MG63 (cell line): ENCODE data around the gene PTPRG. TPM values are rescaled to one million over a fixed set of nuclear protein-coding genes. Genes with fewer than 3 reads are reported as not detected.
"Not testable (repeated sequence)": the region's sequence is repeated elsewhere in the genome, so short reads cannot be mapped to it uniquely, and the experiment has no call there.

Experiments
- DNase-seq: peaks from one replicate; pipeline ENCODE4 v3.0.0-alpha.2; 2020
- H3K27me3 ChIP-seq: fragments of 250-450 bp; sonication (Bioruptor Pico); 2 replicates; pipeline ENCODE4 v1.5.1; 2020; ENCODE audit warnings: mild to moderate bottlenecking, moderate library complexity
- H3K36me3 ChIP-seq: fragments of 250-450 bp; sonication (Bioruptor Pico); 2 replicates; pipeline ENCODE4 v1.5.1; 2020; ENCODE audit warnings: mild to moderate bottlenecking, moderate library complexity
- H3K4me3 ChIP-seq: fragments of 250-450 bp; sonication (Bioruptor Pico); 2 replicates; pipeline ENCODE4 v1.5.1; 2020; ENCODE audit warnings: mild to moderate bottlenecking, moderate library complexity
- H3K9me3 ChIP-seq: fragments of 250-450 bp; sonication (Bioruptor Pico); 2 replicates; pipeline ENCODE4 v1.5.1; 2020; ENCODE audit warnings: mild to moderate bottlenecking, moderate library complexity
- total RNA-seq: library from RNA; depleted of rRNA; stranded (reverse); fragments of >200 nt; shearing (Covaris generic); gene quantifications from 2 replicates; pipeline ENCODE4 v1.2.3, GENCODE V29; 2014; ENCODE audit warnings: low replicate concordance

The PTPRG gene
- total RNA-seq, 1 experiment from 2014 or later: 3.1 TPM

- not testable (repeated sequence) for H3K4me3 ChIP-seq, H3K36me3 ChIP-seq, DNase-seq, H3K9me3 ChIP-seq, H3K27me3 ChIP-seq
These were observed 8.7 kb upstream of the PTPRG start for GRCh38 chr3:61552704-61553103.

GRCh38 chr3:61559136-61559731 is 2.1 kb upstream of the PTPRG start:
- Histone ChIP-seq H3K9me3 (no peaks in the 10 kb centered on the region), H3K36me3 (no peaks in the 10 kb centered on the region), H3K27me3 (no peaks in the 10 kb centered on the region; the same call in 1 of the 2 replicates), H3K4me3 (no peak overlapping the region)
- DNase-seq: no peak

- no peaks in the 10 kb centered on the region; the same call in 1 of the 2 replicates for H3K27me3 ChIP-seq
- H3K4me3 ChIP-seq: peak overlapping the region; percentile 64
- DNase-seq: peak; percentile 70
- H3K9me3 ChIP-seq: no peaks in the 10 kb centered on the region
- no peaks in the 10 kb centered on the region for H3K36me3 ChIP-seq
These were observed 626 bp upstream of the PTPRG start for GRCh38 chr3:61560517-61561373.

GRCh38 chr3:61562042-61562720 is 810 bp downstream of the PTPRG start:
- H3K9me3 ChIP-seq: no peaks in the 10 kb centered on the region
- no peaks in the 10 kb centered on the region for H3K36me3 ChIP-seq
- H3K27me3 ChIP-seq: no peaks in the 10 kb centered on the region; the same call in 1 of the 2 replicates
- peak; percentile 9 for DNase-seq
- peak overlapping the region; percentile 64 for H3K4me3 ChIP-seq

- H3K36me3 ChIP-seq: no peaks in the 10 kb centered on the region
- no peaks in the 10 kb centered on the region for H3K9me3 ChIP-seq
- peak overlapping the region; percentile 64 for H3K4me3 ChIP-seq
- H3K27me3 ChIP-seq: no peaks in the 10 kb centered on the region; the same call in 1 of the 2 replicates
- peak; percentile 12 for DNase-seq
These were observed 1.4 kb downstream of the PTPRG start for GRCh38 chr3:61562721-61563312.

- Histone ChIP-seq H3K36me3 (no peaks in the 10 kb centered on the region), H3K9me3 (no peaks in the 10 kb centered on the region), H3K27me3 (no peaks in the 10 kb centered on the region; the same call in 1 of the 2 replicates), H3K4me3 (peak overlapping the region; percentile 64; the same call in 1 of the 2 replicates)
- DNase-seq: no peak
These were observed 2.2 kb downstream of the PTPRG start for GRCh38 chr3:61563313-61564271.

- no peaks in the 10 kb centered on the region for H3K9me3 ChIP-seq
- peak; percentile 17 for DNase-seq
These were observed 3.2 kb downstream of the PTPRG start for GRCh38 chr3:61564395-61565059.

GRCh38 chr3:61565569-61565968 is 4.2 kb downstream of the PTPRG start:
- Histone ChIP-seq H3K4me3 (no peak overlapping the region), H3K36me3 (no peaks in the 10 kb centered on the region), H3K9me3 (no peaks in the 10 kb centered on the region), H3K27me3 (no peaks in the 10 kb centered on the region; the same call in 1 of the 2 replicates)
- DNase-seq: no peak

More at GRCh38 chr3:61564395-61565059, 3.2 kb downstream of the PTPRG start:
- no peaks in the 10 kb centered on the region for H3K36me3 ChIP-seq
- H3K4me3 ChIP-seq: no peak overlapping the region
- no peaks in the 10 kb centered on the region; the same call in 1 of the 2 replicates for H3K27me3 ChIP-seq

GRCh38 chr3:61568127-61568526 is 6.8 kb downstream of the PTPRG start:
- Histone ChIP-seq H3K4me3 (no peak overlapping the region), H3K27me3 (no peaks in the 10 kb centered on the region), H3K9me3 (no peaks in the 10 kb centered on the region), H3K36me3 (no peaks in the 10 kb centered on the region)
- DNase-seq: no peak

- no peaks in the 10 kb centered on the region for H3K27me3 ChIP-seq
- no peaks in the 10 kb centered on the region for H3K36me3 ChIP-seq
- no peaks in the 10 kb centered on the region for H3K9me3 ChIP-seq
- H3K4me3 ChIP-seq: no peak overlapping the region
- no peak for DNase-seq
These were observed 8.6 kb downstream of the PTPRG start for GRCh38 chr3:61569856-61570580.

GRCh38 chr3:61570813-61571212 is 9.4 kb downstream of the PTPRG start:
- DNase-seq: no peak
- no peaks in the 10 kb centered on the region for H3K36me3 ChIP-seq
- no peak overlapping the region for H3K4me3 ChIP-seq
- H3K27me3 ChIP-seq: no peaks in the 10 kb centered on the region
- no peaks in the 10 kb centered on the region for H3K9me3 ChIP-seq

- peak; percentile 55 for DNase-seq
- no peaks in the 10 kb centered on the region for H3K9me3 ChIP-seq
- no peaks in the 10 kb centered on the region for H3K27me3 ChIP-seq
- no peak overlapping the region for H3K4me3 ChIP-seq
- no peaks in the 10 kb centered on the region for H3K36me3 ChIP-seq
These were observed 10.4 kb downstream of the PTPRG start for GRCh38 chr3:61571516-61572336.

GRCh38 chr3:61572879-61573278 is 11.5 kb downstream of the PTPRG start:
- no peaks in the 10 kb centered on the region for H3K36me3 ChIP-seq
- H3K4me3 ChIP-seq: no peak overlapping the region
- no peak for DNase-seq
- H3K27me3 ChIP-seq: no peaks in the 10 kb centered on the region
- no peaks in the 10 kb centered on the region for H3K9me3 ChIP-seq

- Histone ChIP-seq H3K4me3 (no peak overlapping the region), H3K9me3 (no peaks in the 10 kb centered on the region), H3K27me3 (no peaks in the 10 kb centered on the region), H3K36me3 (no peaks in the 10 kb centered on the region)
- no peak for DNase-seq
These were observed 12.1 kb downstream of the PTPRG start for GRCh38 chr3:61573441-61573840.
